ENCODE data around the gene PYGB.

Gene PYGB

GRCh38 chr20:25209911-25210310, 38.0 kb upstream of the PYGB start:
- no peak for TF ChIP-seq ZNF274 (IDR thresholded peaks at IDR 0.05; ENCODE audit: low read depth, low read length)
- no peak for TF ChIP-seq SUZ12 (IDR thresholded peaks at IDR 0.05; ENCODE audit: extremely low read depth, insufficient read depth, insufficient read length)
- no peak for TF ChIP-seq YY1 (IDR thresholded peaks at IDR 0.05; ENCODE audit: insufficient read depth, insufficient read length)
- Histone ChIP-seq H3K27me3 (ENCODE audit: insufficient read depth, insufficient read length) (no peaks in the 10 kb centered on the region), H3K4me1 (ENCODE audit: insufficient read depth, insufficient read length) (peaks cover 5% of the 10 kb centered on the region), H3K4me3 (ENCODE audit: insufficient read length, low read depth) (no peak overlapping the region), H3K36me3 (ENCODE audit: insufficient read depth, insufficient read length, low read length) (peaks cover 51% of the 10 kb centered on the region), H3K9ac (ENCODE audit: insufficient read length, low read depth) (no peak overlapping the region), H3K9me3 (ENCODE audit: insufficient read depth, low read length) (no peaks in the 10 kb centered on the region)
- no peak for DNase-seq (ENCODE audit: low read depth, low spot score)

GRCh38 chr20:25211273-25211672, 36.6 kb upstream of the PYGB start:
- DNase-seq (ENCODE audit: low read depth, low spot score) = no peak
- Histone ChIP-seq H3K27me3 (ENCODE audit: insufficient read depth, insufficient read length) (no peaks in the 10 kb centered on the region), H3K36me3 (ENCODE audit: insufficient read depth, insufficient read length, low read length) (peaks cover 65% of the 10 kb centered on the region), H3K9me3 (ENCODE audit: insufficient read depth, low read length) (no peaks in the 10 kb centered on the region), H3K4me3 (ENCODE audit: insufficient read length, low read depth) (no peak overlapping the region), H3K4me1 (ENCODE audit: insufficient read depth, insufficient read length) (no peaks in the 10 kb centered on the region), H3K9ac (ENCODE audit: insufficient read length, low read depth) (no peak overlapping the region)
- no peak for TF ChIP-seq ZNF274 (IDR thresholded peaks at IDR 0.05; ENCODE audit: low read depth, low read length)
- no peak for TF ChIP-seq SUZ12 (IDR thresholded peaks at IDR 0.05; ENCODE audit: extremely low read depth, insufficient read depth, insufficient read length)
- no peak for TF ChIP-seq YY1 (IDR thresholded peaks at IDR 0.05; ENCODE audit: insufficient read depth, insufficient read length)

GRCh38 chr20:25212242-25212641, 35.6 kb upstream of the PYGB start:
- H3K9ac ChIP-seq (ENCODE audit: insufficient read length, low read depth) = no peak overlapping the region
- no peak for TF ChIP-seq ZNF274 (IDR thresholded peaks at IDR 0.05; ENCODE audit: low read depth, low read length)
- no peaks in the 10 kb centered on the region for H3K27me3 ChIP-seq (ENCODE audit: insufficient read depth, insufficient read length)
- no peak for DNase-seq (ENCODE audit: low read depth, low spot score)
- H3K4me3 ChIP-seq (ENCODE audit: insufficient read length, low read depth) = no peak overlapping the region
- no peaks in the 10 kb centered on the region for H3K4me1 ChIP-seq (ENCODE audit: insufficient read depth, insufficient read length)
- no peaks in the 10 kb centered on the region for H3K9me3 ChIP-seq (ENCODE audit: insufficient read depth, low read length)
- H3K36me3 ChIP-seq (ENCODE audit: insufficient read depth, insufficient read length, low read length) = peaks cover 65% of the 10 kb centered on the region

GRCh38 chr20:25213566-25214425, 34.1 kb upstream of the PYGB start:
- Histone ChIP-seq H3K36me3 (ENCODE audit: insufficient read depth, insufficient read length, low read length) (peaks cover 76% of the 10 kb centered on the region), H3K9me3 (ENCODE audit: insufficient read depth, low read length) (no peaks in the 10 kb centered on the region)
- TF ChIP-seq ZNF274 (IDR thresholded peaks at IDR 0.05; ENCODE audit: low read depth, low read length) = no peak
- TF ChIP-seq YY1 (IDR thresholded peaks at IDR 0.05; ENCODE audit: insufficient read depth, insufficient read length) = no peak
- no peak for TF ChIP-seq SUZ12 (IDR thresholded peaks at IDR 0.05; ENCODE audit: extremely low read depth, insufficient read depth, insufficient read length)

GRCh38 chr20:25214426-25214790, 33.5 kb upstream of the PYGB start:
- TF ChIP-seq YY1 (IDR thresholded peaks at IDR 0.05; ENCODE audit: insufficient read depth, insufficient read length) (no peak), SUZ12 (IDR thresholded peaks at IDR 0.05; ENCODE audit: extremely low read depth, insufficient read depth, insufficient read length) (no peak), ZNF274 (IDR thresholded peaks at IDR 0.05; ENCODE audit: low read depth, low read length) (no peak)
- DNase-seq (ENCODE audit: low read depth, low spot score) = no peak
- no peaks in the 10 kb centered on the region for H3K4me1 ChIP-seq (ENCODE audit: insufficient read depth, insufficient read length)
- H3K4me3 ChIP-seq (ENCODE audit: insufficient read length, low read depth) = no peak overlapping the region
- H3K36me3 ChIP-seq (ENCODE audit: insufficient read depth, insufficient read length, low read length) = peaks cover 80% of the 10 kb centered on the region
- H3K9ac ChIP-seq (ENCODE audit: insufficient read length, low read depth) = no peak overlapping the region
- no peaks in the 10 kb centered on the region for H3K9me3 ChIP-seq (ENCODE audit: insufficient read depth, low read length)
- H3K27me3 ChIP-seq (ENCODE audit: insufficient read depth, insufficient read length) = no peaks in the 10 kb centered on the region

More at GRCh38 chr20:25213566-25214425, 34.1 kb upstream of the PYGB start:
- no peak for DNase-seq (ENCODE audit: low read depth, low spot score)
- H3K4me3 ChIP-seq (ENCODE audit: insufficient read length, low read depth) = no peak overlapping the region
- H3K4me1 ChIP-seq (ENCODE audit: insufficient read depth, insufficient read length) = no peaks in the 10 kb centered on the region
- no peak overlapping the region for H3K9ac ChIP-seq (ENCODE audit: insufficient read length, low read depth)
- no peaks in the 10 kb centered on the region for H3K27me3 ChIP-seq (ENCODE audit: insufficient read depth, insufficient read length)

- Histone ChIP-seq H3K4me1 (ENCODE audit: insufficient read depth, insufficient read length) (no peaks in the 10 kb centered on the region), H3K4me3 (ENCODE audit: insufficient read length, low read depth) (no peak overlapping the region), H3K27me3 (ENCODE audit: insufficient read depth, insufficient read length) (no peaks in the 10 kb centered on the region), H3K36me3 (ENCODE audit: insufficient read depth, insufficient read length, low read length) (peaks cover 81% of the 10 kb centered on the region), H3K9ac (ENCODE audit: insufficient read length, low read depth) (no peak overlapping the region), H3K9me3 (ENCODE audit: insufficient read depth, low read length) (no peaks in the 10 kb centered on the region)
- no peak for DNase-seq (ENCODE audit: low read depth, low spot score)
- TF ChIP-seq ZNF274 (IDR thresholded peaks at IDR 0.05; ENCODE audit: low read depth, low read length) = no peak
- no peak for TF ChIP-seq SUZ12 (IDR thresholded peaks at IDR 0.05; ENCODE audit: extremely low read depth, insufficient read depth, insufficient read length)
- TF ChIP-seq YY1 (IDR thresholded peaks at IDR 0.05; ENCODE audit: insufficient read depth, insufficient read length) = no peak
These were observed 33.1 kb upstream of the PYGB start for GRCh38 chr20:25214819-25215218.

GRCh38 chr20:25215521-25215920, 32.4 kb upstream of the PYGB start:
- H3K36me3 ChIP-seq (ENCODE audit: insufficient read depth, insufficient read length, low read length) = peaks cover 83% of the 10 kb centered on the region
- TF ChIP-seq YY1 (IDR thresholded peaks at IDR 0.05; ENCODE audit: insufficient read depth, insufficient read length) (no peak), SUZ12 (IDR thresholded peaks at IDR 0.05; ENCODE audit: extremely low read depth, insufficient read depth, insufficient read length) (no peak), ZNF274 (IDR thresholded peaks at IDR 0.05; ENCODE audit: low read depth, low read length) (no peak)
- no peak for DNase-seq (ENCODE audit: low read depth, low spot score)
- H3K4me1 ChIP-seq (ENCODE audit: insufficient read depth, insufficient read length) = no peaks in the 10 kb centered on the region
- no peaks in the 10 kb centered on the region for H3K27me3 ChIP-seq (ENCODE audit: insufficient read depth, insufficient read length)
- no peaks in the 10 kb centered on the region for H3K9me3 ChIP-seq (ENCODE audit: insufficient read depth, low read length)
- no peak overlapping the region for H3K9ac ChIP-seq (ENCODE audit: insufficient read length, low read depth)
- H3K4me3 ChIP-seq (ENCODE audit: insufficient read length, low read depth) = no peak overlapping the region

Data from NT2/D1 (cell line).